ENCODE results near the gene CCL8. TPM values are rescaled to one million over a fixed set of nuclear protein-coding genes. Genes with fewer than 3 reads are reported as not detected.

CCL8 gene
- total RNA-seq, 1 experiment from 2014 or later: not detected

DNA sequence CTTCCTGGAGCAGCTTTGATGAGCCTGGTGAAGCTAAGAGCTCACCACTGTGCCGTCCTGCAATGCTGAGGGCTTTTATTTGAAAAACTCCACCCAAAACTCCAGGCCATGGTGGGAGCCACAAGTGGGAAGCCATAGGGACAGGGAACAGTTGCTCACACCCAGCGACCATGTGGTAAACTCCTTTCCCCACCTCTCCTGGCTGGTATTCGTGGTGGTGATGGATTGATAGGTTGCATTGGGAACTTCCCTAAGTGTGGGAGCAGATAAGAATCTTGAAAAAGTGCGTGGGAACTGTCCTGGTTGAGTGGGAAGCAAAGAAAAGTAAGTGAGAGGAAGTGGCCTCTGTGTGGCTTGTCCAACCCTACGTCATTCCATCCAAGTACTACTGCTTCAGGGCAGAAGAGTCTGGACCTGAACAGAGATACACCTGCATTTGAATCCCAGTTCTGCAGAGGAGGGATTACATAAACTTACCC, 44.0 kb downstream of the CCL8 start, which contains the start of gene CCL1:
Gene CCL1, minus strand, starts transcription at position 51 of the 479 bp plus-strand sequence. CDS start 72 bp downstream, outside the sequence.
- Histone ChIP-seq H3K36me3 (ENCODE audit: insufficient read depth, low read length, poor library complexity, severe bottlenecking) (no peaks in the 10 kb centered on the region), H3K27ac (ENCODE audit: low read depth, low read length, poor library complexity, severe bottlenecking) (no peak within 1 kb of the TSS), H3K4me3 (ENCODE audit: low read depth, low read length, poor library complexity, severe bottlenecking) (no peak within 1 kb of the TSS), H3K27me3 (replicated peaks; ENCODE audit: insufficient read depth, low read depth, low read length, poor library complexity) (no peaks in the 10 kb centered on the region), H3K9me3 (ENCODE audit: low read depth, low read length, poor library complexity, severe bottlenecking) (no peaks in the 10 kb centered on the region), H3K4me1 (ENCODE audit: insufficient read depth, low read length, poor library complexity, severe bottlenecking) (no peaks in the 10 kb centered on the region)
- CTCF ChIA-PET: no interaction called here
- TF ChIP-seq EZH2 (IDR thresholded peaks at IDR 0.05; ENCODE audit: borderline replicate concordance, low read depth, low read length, poor library complexity, severe bottlenecking): no peak
- TF ChIP-seq, protein P1, sequence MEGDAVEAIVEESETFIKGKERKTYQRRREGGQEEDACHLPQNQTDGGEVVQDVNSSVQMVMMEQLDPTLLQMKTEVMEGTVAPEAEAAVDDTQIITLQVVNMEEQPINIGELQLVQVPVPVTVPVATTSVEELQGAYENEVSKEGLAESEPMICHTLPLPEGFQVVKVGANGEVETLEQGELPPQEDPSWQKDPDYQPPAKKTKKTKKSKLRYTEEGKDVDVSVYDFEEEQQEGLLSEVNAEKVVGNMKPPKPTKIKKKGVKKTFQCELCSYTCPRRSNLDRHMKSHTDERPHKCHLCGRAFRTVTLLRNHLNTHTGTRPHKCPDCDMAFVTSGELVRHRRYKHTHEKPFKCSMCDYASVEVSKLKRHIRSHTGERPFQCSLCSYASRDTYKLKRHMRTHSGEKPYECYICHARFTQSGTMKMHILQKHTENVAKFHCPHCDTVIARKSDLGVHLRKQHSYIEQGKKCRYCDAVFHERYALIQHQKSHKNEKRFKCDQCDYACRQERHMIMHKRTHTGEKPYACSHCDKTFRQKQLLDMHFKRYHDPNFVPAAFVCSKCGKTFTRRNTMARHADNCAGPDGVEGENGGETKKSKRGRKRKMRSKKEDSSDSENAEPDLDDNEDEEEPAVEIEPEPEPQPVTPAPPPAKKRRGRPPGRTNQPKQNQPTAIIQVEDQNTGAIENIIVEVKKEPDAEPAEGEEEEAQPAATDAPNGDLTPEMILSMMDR (conservative IDR thresholded peaks at IDR 0.05; ENCODE audit: low read depth, low read length): no peak
- POLR2A ChIA-PET (ENCODE audit: low non-redundant PET): no interaction called here
- DNase-seq (ENCODE audit: low spot score): no peak
- intact Hi-C loops (cut with micrococcal nuclease; ENCODE audit: unreplicated experiment): no loop called here
- no TSS peak for BruUV-seq (replicated peaks)

DNA sequence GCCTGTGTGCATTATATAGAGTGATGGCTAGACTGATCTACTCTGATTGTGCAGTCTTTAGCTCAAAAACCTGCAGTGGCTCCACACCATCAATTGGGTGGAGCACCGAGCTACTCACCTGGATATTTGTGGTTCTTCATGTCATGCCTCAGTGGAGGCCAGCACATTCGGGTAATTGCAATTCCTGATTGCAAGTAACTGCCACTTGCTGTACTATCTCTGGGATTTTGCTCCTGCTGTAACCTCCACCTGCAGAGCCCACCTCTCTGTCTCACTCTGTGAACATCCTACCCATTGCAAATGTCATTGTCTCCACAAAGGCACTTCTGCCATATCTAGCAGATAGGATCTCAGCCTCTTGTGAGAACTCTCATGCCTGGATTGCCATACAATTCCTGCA, 45.5 kb downstream of the CCL8 start:
- H3K36me3 ChIP-seq (ENCODE audit: insufficient read depth, low read length, poor library complexity, severe bottlenecking): no peaks in the 10 kb centered on the region
- H3K4me3 ChIP-seq (ENCODE audit: low read depth, low read length, poor library complexity, severe bottlenecking): no peak overlapping the region
- no TSS peak for BruUV-seq (replicated peaks)
- intact Hi-C loops (cut with micrococcal nuclease; ENCODE audit: unreplicated experiment): no loop called here
- DNase-seq (ENCODE audit: low spot score): no peak
- no peak for TF ChIP-seq EZH2 (IDR thresholded peaks at IDR 0.05; ENCODE audit: borderline replicate concordance, low read depth, low read length, poor library complexity, severe bottlenecking)
- TF ChIP-seq, protein P1 (conservative IDR thresholded peaks at IDR 0.05; ENCODE audit: low read depth, low read length): no peak
- H3K4me1 ChIP-seq (ENCODE audit: insufficient read depth, low read length, poor library complexity, severe bottlenecking): no peaks in the 10 kb centered on the region
- ChIA-PET CTCF (no interaction called here), POLR2A (ENCODE audit: low non-redundant PET) (no interaction called here)
- H3K27ac ChIP-seq (ENCODE audit: low read depth, low read length, poor library complexity, severe bottlenecking): no peak overlapping the region
- no peaks in the 10 kb centered on the region for H3K27me3 ChIP-seq (replicated peaks; ENCODE audit: insufficient read depth, low read depth, low read length, poor library complexity)
- no peaks in the 10 kb centered on the region for H3K9me3 ChIP-seq (ENCODE audit: low read depth, low read length, poor library complexity, severe bottlenecking)

DNA sequence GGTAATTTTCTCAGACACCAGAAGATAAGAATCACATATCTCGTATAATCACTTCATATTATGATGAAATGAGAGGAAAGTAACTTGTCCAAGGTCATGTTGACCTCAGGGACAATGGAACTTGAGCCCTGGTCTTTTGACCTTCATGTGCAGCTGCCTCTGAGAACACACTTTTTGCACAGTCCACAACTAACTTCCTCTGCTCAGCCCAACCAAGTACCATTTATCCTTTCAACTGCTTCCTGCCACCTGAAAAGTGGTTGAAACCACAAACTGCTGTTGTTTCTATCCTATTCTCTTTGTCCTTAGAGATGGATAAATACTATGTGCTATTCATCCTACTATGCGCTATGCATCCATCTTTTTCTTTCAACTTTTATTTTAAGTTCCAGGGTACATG, 46.1 kb downstream of the CCL8 start:
- Histone ChIP-seq H3K4me1 (ENCODE audit: insufficient read depth, low read length, poor library complexity, severe bottlenecking) (no peaks in the 10 kb centered on the region), H3K36me3 (ENCODE audit: insufficient read depth, low read length, poor library complexity, severe bottlenecking) (no peaks in the 10 kb centered on the region), H3K27ac (ENCODE audit: low read depth, low read length, poor library complexity, severe bottlenecking) (no peak overlapping the region), H3K9me3 (ENCODE audit: low read depth, low read length, poor library complexity, severe bottlenecking) (no peaks in the 10 kb centered on the region), H3K4me3 (ENCODE audit: low read depth, low read length, poor library complexity, severe bottlenecking) (no peak overlapping the region), H3K27me3 (replicated peaks; ENCODE audit: insufficient read depth, low read depth, low read length, poor library complexity) (no peaks in the 10 kb centered on the region)
- no TSS peak for BruUV-seq (replicated peaks)
- no peak for DNase-seq (ENCODE audit: low spot score)
- TF ChIP-seq EZH2 (IDR thresholded peaks at IDR 0.05; ENCODE audit: borderline replicate concordance, low read depth, low read length, poor library complexity, severe bottlenecking): no peak
- TF ChIP-seq, protein P1 (conservative IDR thresholded peaks at IDR 0.05; ENCODE audit: low read depth, low read length): no peak
- intact Hi-C loops (cut with micrococcal nuclease; ENCODE audit: unreplicated experiment): no loop called here
- ChIA-PET POLR2A (ENCODE audit: low non-redundant PET) (no interaction called here), CTCF (no interaction called here)
